ENCODE measurements around the gene GIMAP1.

GIMAP1 gene

DNA sequence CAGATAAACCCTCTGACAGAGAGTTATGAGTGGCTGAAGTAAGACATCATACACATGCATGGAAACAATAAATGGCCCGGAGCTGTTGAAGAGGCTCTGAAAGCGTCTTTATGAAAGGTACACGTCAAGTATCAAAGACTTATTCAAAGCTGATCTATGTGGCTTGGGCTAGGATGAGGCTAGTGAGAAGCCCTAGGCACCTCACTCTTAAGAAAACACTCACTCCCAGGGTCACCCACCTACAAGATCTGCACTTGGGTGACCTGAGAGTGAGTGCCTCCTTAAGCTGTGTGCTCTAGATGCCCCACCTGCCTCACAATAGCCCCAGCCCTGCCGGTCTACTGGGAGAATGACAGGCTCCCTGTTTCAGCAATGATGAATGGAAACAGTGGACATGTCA is 1.1 kb upstream of the GIMAP1 start:
- peaks cover 10% of the 10 kb centered on the region for H3K27me3 Mint-ChIP-seq (ENCODE audit: low read depth, poor library complexity)
- peaks cover 16% of the 10 kb centered on the region for H3K4me1 Mint-ChIP-seq
- H3K27ac Mint-ChIP-seq = no peak overlapping the region
- no peaks in the 10 kb centered on the region for H3K36me3 Mint-ChIP-seq (ENCODE audit: low read depth)
- TF ChIP-seq, protein P1, sequence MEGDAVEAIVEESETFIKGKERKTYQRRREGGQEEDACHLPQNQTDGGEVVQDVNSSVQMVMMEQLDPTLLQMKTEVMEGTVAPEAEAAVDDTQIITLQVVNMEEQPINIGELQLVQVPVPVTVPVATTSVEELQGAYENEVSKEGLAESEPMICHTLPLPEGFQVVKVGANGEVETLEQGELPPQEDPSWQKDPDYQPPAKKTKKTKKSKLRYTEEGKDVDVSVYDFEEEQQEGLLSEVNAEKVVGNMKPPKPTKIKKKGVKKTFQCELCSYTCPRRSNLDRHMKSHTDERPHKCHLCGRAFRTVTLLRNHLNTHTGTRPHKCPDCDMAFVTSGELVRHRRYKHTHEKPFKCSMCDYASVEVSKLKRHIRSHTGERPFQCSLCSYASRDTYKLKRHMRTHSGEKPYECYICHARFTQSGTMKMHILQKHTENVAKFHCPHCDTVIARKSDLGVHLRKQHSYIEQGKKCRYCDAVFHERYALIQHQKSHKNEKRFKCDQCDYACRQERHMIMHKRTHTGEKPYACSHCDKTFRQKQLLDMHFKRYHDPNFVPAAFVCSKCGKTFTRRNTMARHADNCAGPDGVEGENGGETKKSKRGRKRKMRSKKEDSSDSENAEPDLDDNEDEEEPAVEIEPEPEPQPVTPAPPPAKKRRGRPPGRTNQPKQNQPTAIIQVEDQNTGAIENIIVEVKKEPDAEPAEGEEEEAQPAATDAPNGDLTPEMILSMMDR (IDR thresholded peaks at IDR 0.05) = no peak
- DNase-seq = no peak
- no peak overlapping the region for H3K4me3 Mint-ChIP-seq
- peaks cover 21% of the 10 kb centered on the region for H3K9me3 Mint-ChIP-seq

DNA sequence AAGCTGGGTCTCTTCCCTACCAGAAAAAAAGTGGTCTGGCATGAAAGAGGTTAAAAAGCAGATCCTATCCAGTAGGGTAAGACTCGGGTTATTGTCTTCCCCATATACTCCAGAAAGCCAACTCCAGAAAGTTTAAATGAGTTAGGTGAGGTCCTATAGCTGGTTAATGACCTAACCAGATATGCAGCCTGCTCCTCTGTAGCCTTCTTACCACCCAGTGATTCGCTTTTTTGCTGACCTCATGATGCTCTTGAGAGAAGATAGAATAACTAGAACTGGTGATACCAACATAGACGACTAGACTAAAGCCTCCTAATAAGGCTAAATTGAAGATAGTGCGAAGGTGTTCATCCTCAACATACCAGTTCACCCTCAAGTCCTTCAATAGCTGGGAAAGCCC is 675 bp upstream of the GIMAP1 start:
- TF ChIP-seq, protein P1 (IDR thresholded peaks at IDR 0.05) = no peak
- Mint-ChIP-seq H3K9me3 (peaks cover 21% of the 10 kb centered on the region), H3K27me3 (ENCODE audit: low read depth, poor library complexity) (peaks cover 10% of the 10 kb centered on the region), H3K27ac (no peak overlapping the region), H3K36me3 (ENCODE audit: low read depth) (no peaks in the 10 kb centered on the region), H3K4me1 (peaks cover 16% of the 10 kb centered on the region), H3K4me3 (no peak overlapping the region)
- DNase-seq = no peak

DNA sequence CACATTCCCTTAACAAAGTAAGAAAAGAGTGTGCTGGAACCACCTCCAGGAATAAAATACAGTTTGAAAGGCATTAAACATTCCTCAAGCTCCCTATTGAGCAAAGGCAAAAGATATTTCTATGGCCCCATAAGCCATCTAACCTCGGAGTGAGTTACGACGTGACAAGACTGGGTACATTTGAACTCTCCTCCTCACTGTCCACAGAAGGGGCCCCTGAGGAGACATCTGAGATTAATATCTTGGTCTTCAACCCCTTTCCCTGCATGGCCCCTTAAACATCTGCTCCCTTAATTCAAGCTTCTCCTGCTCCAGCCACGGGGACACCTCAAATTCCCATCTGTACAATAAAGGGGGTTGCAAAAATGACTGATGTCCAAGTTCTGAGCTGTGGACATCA is 526 bp downstream of the GIMAP1 start:
- Mint-ChIP-seq H3K27ac (no peak overlapping the region), H3K4me3 (no peak overlapping the region), H3K27me3 (ENCODE audit: low read depth, poor library complexity) (peaks cover 10% of the 10 kb centered on the region), H3K4me1 (peaks cover 16% of the 10 kb centered on the region), H3K9me3 (peaks cover 21% of the 10 kb centered on the region), H3K36me3 (ENCODE audit: low read depth) (no peaks in the 10 kb centered on the region)
- DNase-seq = no peak
- TF ChIP-seq, protein P1 (IDR thresholded peaks at IDR 0.05) = no peak

GRCh38 chr7:150717814-150718420 is 1.5 kb downstream of the GIMAP1 start:
- H3K27ac Mint-ChIP-seq = no peak overlapping the region
- no peak overlapping the region for H3K4me3 Mint-ChIP-seq
- H3K9me3 Mint-ChIP-seq = peaks cover 11% of the 10 kb centered on the region
- H3K4me1 Mint-ChIP-seq = peaks cover 16% of the 10 kb centered on the region
- H3K27me3 Mint-ChIP-seq (ENCODE audit: low read depth, poor library complexity) = peaks cover 10% of the 10 kb centered on the region
- H3K36me3 Mint-ChIP-seq (ENCODE audit: low read depth) = no peaks in the 10 kb centered on the region
- TF ChIP-seq, protein P1 (IDR thresholded peaks at IDR 0.05) = no peak
- DNase-seq = no peak

DNA sequence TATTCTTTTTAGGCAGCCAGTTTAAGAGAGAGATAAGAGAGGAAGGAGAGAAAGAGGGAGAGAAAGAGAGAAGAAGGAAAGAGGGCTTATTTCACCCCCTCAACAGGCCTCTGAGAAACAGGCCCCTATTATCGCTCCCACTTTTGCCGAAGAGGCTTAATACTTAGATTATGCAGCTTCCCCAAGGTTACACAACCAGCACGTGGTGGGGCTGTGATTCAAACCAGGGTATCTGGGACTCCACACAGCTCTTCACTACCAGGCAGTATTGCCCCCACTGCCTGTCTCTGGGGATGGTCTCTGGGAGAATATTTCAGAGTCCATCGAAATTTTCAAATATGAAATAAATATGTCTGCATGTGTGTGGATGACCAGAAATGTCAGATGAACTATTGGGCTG is 3.0 kb downstream of the GIMAP1 start:
- peaks cover 2% of the 10 kb centered on the region for H3K9me3 Mint-ChIP-seq
- no peaks in the 10 kb centered on the region for H3K36me3 Mint-ChIP-seq (ENCODE audit: low read depth)
- TF ChIP-seq, protein P1 (IDR thresholded peaks at IDR 0.05) = no peak
- peak overlapping the region; percentile 31 for H3K27ac Mint-ChIP-seq
- DNase-seq = no peak
- peaks cover 16% of the 10 kb centered on the region for H3K4me1 Mint-ChIP-seq
- H3K27me3 Mint-ChIP-seq (ENCODE audit: low read depth, poor library complexity) = peaks cover 8% of the 10 kb centered on the region
- no peak overlapping the region for H3K4me3 Mint-ChIP-seq

Data from nephron progenitor cell (in vitro differentiated cells).